Measurements from ENCODE around the gene CABLES1. TPM values are rescaled to one million over a fixed set of nuclear protein-coding genes. Genes with fewer than 3 reads are reported as not detected.

CABLES1 gene
- total RNA-seq, 1 donor from 2014 or later: 7.7 TPM

GRCh38 chr18:23191232-23191631 lies 55.9 kb downstream of the CABLES1 start:
- no peak for DNase-seq (ENCODE audit: low read depth)

DNA sequence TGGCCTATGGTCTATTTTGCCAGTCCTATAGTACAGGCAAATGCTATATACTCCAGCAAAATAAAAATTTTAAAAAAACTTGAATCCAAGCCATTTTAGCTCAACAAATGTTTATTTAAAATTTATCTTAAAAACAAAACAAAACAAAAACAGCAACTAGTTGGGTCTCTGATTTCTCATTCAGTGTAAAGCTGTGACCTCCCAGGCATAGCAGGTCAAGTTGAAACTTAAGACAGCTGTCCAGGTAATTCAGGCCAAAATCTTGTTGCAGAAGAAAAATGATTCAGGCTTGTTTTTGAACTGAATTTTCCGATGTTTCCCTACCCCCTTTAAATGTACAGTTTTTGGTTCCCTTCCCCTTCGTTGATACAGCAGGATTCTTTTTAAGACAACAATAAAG lies 58.5 kb downstream of the CABLES1 start:
- no peak for DNase-seq (ENCODE audit: low read depth)

DNA sequence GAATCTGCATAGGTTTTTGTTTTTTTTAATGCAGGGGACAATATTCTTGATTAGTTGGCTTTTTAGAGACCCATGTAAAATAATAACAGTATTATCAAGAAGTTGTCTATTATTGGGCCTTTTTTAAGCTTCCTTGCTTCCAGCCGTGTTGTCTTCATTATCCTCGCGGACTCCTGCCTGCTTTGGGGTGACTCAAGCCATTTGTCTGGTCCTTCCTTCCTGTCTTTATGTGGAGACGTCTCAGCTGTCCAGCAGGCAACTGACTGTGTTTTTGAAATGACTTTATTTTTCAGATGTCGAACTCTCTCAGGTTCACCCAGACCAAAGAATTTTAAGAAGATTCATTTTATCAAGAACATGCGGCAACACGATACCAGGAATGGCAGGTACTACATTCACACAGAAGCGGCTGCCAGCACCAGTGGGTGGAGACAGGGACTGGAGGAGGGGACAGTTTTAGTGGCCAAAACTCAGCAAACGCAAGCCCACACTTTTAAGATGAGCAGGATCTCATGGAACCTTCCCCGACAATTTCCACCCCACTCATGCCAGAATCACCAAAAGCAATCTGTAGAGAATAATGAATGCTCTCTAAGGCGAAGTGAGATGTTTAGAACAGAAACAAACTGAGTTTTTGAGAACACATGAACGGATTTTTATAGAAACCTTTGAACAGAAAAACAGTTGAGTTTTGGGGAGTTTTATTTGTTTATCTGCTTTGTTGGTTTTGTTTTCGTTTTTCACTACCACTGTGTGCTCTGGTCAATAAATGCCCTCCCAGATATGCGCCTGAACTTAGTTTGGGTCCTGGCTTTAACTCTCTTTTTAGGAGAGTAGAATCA lies 59.1 kb downstream of the CABLES1 start:
- DNase-seq (ENCODE audit: low read depth): no peak

DNA sequence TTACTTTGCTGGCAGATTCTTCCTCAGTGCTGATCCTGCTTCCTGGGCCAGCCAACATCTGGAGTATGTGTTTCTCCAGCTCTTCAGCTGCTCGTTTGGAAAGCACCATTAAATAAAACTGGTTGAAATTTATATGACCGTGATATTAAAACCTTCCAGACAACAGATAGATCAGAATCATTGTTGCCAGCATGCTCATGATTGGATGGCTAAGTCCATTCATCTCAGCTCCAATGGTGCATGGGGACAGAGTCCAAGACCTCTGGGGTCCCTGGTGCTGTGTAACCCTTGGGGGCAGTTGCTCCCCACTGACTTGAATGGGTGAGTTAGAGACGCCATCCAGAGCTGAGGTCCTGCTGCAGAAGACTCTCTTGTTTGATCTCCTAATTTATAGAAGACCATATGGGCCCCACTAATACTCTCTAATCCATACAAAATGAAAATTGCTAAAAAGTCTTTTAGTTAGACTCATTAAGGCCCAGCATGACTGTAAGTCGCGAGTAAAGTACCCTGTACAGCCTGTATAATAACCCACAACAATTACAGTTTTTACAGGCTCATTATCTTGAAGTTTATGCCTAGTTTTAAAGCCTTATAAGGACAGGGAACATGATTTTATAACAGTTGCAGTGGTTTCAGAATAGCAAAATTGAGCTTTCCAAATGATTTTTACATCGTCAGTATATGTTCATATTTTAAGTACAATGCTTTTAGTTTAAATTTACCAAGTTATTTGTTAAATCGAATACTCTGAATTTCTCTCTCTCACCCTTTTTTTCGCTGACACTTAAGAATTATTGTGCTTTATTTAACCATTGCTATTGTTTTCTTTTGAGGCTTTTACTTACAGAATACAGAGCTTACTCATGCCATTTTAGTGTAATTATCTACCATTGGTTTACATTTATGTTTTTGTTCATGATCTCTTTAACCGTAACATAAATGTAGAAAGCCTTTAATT lies 60.0 kb downstream of the CABLES1 start:
- no peak for DNase-seq (ENCODE audit: low read depth)

- DNase-seq (ENCODE audit: low read depth): no peak
These were observed 61.1 kb downstream of the CABLES1 start for GRCh38 chr18:23196119-23197007.

GRCh38 chr18:23198217-23198845 lies 63.0 kb downstream of the CABLES1 start:
- DNase-seq (ENCODE audit: low read depth): no peak

DNA sequence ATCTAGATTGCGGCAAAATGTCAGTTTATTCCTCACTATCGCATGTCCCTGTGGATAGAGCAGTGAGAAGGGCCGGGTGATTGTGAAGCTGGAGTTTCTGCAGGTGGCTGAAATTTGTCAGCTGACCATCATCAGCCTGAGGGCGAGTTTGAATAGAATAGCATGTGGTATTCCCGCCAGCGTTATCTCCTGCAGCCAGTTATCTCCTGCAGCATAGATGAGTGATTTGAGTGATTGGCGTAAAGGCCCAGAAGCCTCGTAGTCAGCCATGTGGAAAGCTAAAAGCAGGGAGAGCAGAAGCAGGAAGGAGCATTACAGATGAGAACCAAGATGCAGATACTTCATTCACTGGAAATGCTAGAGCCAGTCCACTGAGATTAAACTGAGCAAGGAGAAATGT lies 65.5 kb downstream of the CABLES1 start:
- no peak for DNase-seq (ENCODE audit: low read depth)

DNA sequence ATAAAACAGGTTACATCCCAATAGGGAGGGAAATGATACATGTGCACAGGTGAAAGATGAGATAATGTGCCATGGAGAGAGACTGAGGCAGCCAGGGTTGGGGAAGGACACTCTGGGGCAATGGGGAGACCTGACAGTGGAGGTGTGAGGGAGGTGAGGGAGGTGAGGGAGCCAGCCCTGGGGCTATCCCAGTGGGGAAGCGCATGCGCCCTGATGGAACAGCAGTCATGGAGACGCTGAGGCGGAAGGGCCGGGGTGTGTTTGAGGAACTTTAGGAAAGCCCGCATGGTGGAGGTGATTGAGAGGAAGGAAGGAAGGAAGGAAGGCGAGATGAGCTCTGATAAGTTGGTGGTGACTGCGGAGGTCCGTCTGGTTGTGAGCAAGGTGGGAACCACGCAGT lies 66.5 kb downstream of the CABLES1 start:
- DNase-seq (ENCODE audit: low read depth): no peak

- no peak for DNase-seq (ENCODE audit: low read depth)
These were observed 68.7 kb downstream of the CABLES1 start for GRCh38 chr18:23203891-23204432.

DNA sequence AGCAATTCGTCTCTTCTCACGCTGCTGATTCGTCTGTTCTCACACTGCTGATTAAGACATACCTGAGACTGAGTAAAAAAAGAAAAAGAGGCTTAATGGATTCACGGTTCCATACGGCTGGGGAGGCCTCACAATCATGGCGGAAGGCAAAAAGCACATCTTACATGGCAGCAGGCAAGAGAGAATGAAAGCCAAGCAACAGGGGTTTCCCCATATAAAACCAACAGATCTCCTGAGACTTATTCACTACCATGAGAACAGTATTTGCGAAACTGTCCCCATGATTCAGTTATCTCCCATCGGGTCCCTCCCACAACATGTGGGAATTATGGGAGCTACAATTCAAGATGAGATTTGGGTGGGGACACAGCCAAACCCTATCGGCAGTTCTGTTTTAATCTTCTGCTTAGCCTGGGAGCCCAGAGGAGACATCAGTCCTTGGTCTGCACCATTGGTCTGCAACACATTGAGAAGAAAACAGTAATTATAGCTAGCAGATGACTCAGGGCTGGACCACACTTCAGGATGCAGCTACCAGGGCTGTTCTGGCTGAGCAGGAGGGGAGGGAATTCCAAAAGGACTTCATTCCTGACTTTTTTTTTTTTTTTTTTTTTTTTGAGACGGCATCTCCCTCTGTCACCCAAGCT lies 69.4 kb downstream of the CABLES1 start:
- no peak for DNase-seq (ENCODE audit: low read depth)

DNA sequence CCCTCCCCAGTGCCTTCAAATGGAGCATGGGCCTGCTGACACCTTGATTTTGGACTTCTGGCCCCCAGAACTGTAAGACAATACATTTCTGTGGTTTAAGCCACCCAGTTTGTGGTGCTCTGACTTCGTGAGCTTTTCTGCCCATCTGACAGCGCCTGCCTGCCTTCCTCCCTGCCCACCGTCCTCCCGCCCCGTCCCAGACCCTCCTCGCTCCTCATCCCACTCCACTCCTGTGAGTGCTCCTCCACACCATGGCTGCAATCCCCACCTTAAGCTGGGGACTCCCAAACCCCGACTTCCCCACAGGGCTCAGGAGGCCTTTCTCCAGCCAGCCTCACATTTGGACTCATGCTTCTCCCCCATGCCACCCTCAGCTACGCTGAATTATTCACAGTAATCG lies 70.7 kb downstream of the CABLES1 start:
- DNase-seq (ENCODE audit: low read depth): no peak

DNA sequence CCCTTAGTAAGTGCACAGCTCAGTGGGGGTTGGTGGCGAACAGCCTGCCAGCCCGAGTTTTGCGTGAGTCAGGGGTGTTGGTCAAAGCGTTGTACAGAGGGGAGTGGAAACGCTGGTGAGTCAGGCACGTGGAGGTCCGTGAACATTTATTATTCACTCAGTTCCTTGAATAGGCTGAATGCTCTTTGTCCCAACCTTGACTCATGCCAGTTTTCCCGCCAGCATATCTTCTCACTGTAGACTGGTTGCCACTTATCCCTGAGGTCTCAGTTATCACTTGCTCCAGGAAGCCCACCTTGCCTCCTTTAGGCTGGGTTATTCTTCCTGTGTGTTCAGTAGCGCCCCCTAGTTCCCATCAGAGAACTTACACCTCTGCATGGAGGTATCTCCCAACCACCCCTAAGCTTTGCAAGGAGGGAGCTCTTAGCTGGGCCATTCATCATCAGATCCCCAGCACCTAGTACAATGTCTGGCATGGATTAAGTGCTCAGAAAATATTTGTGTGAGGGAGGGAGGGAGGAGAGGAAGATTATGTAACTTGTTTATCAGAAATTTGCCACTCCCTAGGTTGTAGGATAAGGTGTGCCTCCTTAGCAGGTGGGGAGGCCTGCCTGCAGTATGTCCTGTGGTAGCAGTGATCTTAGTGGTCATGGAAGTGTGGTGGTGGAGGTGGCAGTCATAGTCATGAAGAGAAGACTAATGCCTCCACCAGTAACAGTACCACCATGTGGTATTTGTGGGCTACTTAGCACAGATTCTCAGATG lies 72.1 kb downstream of the CABLES1 start:
- DNase-seq (ENCODE audit: low read depth): no peak

- no peak for DNase-seq (ENCODE audit: low read depth)
These were observed 72.7 kb downstream of the CABLES1 start for GRCh38 chr18:23207994-23208393.

- DNase-seq (ENCODE audit: low read depth): no peak
These were observed 73.3 kb downstream of the CABLES1 start for GRCh38 chr18:23208600-23208999.

GRCh38 chr18:23209031-23209430 lies 73.7 kb downstream of the CABLES1 start:
- DNase-seq (ENCODE audit: low read depth): no peak

GRCh38 chr18:23209796-23210195 lies 74.5 kb downstream of the CABLES1 start:
- no peak for DNase-seq (ENCODE audit: low read depth)

DNA sequence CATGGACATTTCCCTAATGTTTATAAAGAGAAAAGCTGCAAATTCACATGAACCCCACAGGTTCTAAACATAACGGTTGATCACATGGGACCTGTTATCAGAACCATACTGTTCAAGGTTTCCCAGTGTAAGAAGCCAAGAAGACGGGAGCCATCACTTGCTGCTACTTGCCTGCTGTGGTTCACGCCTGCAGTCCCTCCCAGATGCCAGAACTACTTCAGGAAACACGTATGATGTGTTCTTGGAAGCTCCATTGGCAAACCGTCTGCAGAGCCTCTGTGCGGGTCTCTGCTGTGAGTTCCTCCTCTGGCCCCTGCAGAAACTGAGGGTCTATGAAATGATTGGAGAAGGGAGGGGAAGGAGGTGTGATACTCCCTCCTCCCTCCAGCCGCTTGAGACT lies 75.2 kb downstream of the CABLES1 start:
- no peak for DNase-seq (ENCODE audit: low read depth)

DNA sequence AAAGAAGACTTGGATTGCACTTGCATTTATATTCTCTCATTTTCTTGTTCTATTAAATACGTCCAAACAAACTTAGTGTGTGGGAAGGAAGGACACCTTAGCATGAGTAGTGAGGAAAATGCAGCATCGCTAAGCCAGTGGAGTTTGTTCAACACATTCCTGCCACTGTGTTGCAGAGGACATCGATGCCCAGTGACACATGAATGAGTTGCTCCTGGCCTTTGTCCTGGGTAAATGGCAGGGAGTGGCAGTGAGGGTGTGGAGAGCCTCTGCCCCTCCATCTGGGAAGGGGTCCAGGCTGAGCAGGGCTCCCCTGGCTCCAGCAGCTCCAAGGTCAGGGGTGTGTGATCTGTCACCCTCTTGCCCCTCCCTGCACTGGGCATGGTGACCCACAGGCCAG lies 75.9 kb downstream of the CABLES1 start:
- DNase-seq (ENCODE audit: low read depth): no peak

GRCh38 chr18:23212161-23212560 lies 76.9 kb downstream of the CABLES1 start:
- DNase-seq (ENCODE audit: low read depth): no peak

GRCh38 chr18:23213200-23213599 lies 77.9 kb downstream of the CABLES1 start:
- DNase-seq (ENCODE audit: low read depth): no peak

Data from renal cortical epithelial cell (primary cell).